HepG2 (cell line): ENCODE measurements around the gene GSDMA. TPM values are rescaled to one million over a fixed set of nuclear protein-coding genes. Genes with fewer than 3 reads are reported as not detected.

Experiments
- ATF6 ChIP-seq: sonication (generic); formaldehyde crosslinking; conservative IDR thresholded peaks from 2 replicates; pipeline ENCODE4 v1.4.0; 2020; ENCODE audit warnings: missing genetic modification reagents
- CAMTA2 ChIP-seq: sonication (generic); formaldehyde crosslinking; IDR thresholded peaks from 2 replicates; pipeline ENCODE4 v1.4.0; 2020; ENCODE audit warnings: mild to moderate bottlenecking, missing genetic modification reagents, borderline replicate concordance
- FLYWCH1 ChIP-seq: sonication (generic); formaldehyde crosslinking; IDR thresholded peaks from 2 replicates; pipeline ENCODE4 v1.8.1; 2023; ENCODE audit warnings: mild to moderate bottlenecking, missing genetic modification reagents
- MEIS2 ChIP-seq: sonication (generic); formaldehyde crosslinking; IDR thresholded peaks from 2 replicates; pipeline ENCODE4 v1.9.0; 2021; ENCODE audit warnings: mild to moderate bottlenecking, missing genetic modification reagents
- RFX1 ChIP-seq: fragments of 450-650 bp; IDR thresholded peaks from 2 replicates; pipeline ENCODE4 v1.6.1; 2017
- RFX3 ChIP-seq: IDR thresholded peaks from 2 replicates; pipeline ENCODE4 v1.6.1; 2016; ENCODE audit warnings: missing biosample characterization, missing genetic modification reagents
- SMC3 ChIP-seq: IDR thresholded peaks from 2 replicates; pipeline ENCODE4 v1.6.1; 2011; ENCODE audit warnings: low read length, improper control_type of control experiment
- ZBTB20 ChIP-seq: sonication (generic); formaldehyde crosslinking; IDR thresholded peaks from 2 replicates; pipeline ENCODE4 v1.8.1; 2023; ENCODE audit warnings: missing genetic modification reagents, low read depth, mild to moderate bottlenecking, borderline replicate concordance
- ZNF574 ChIP-seq: sonication (generic); formaldehyde crosslinking; IDR thresholded peaks from 2 replicates; pipeline ENCODE4 v1.4.0; 2020; ENCODE audit warnings: missing genetic modification reagents
- polyA plus RNA-seq, 8 experiments: library from polyadenylated mRNA; depleted of rRNA in 3 of 8; stranded (reverse) in 7 of 8; unstranded in 1 of 8; fragments of >200 nt; fragmentation: Illumina TruSeq in 4 of 8; extraction: Trizol in 4 of 8; gene quantifications; 2 replicates each; pipeline versions ENCODE4 v1.2.1 to v1.2.3, GENCODE V29; 2011 to 2016; ENCODE audit warnings: low read depth in 4 of 8, missing spikeins in 1 of 8, mixed read lengths in 1 of 8; ENCODE audit not compliant: insufficient read depth in 1 of 8
- total RNA-seq, 5 experiments: library from RNA; depleted of rRNA; stranded (reverse); fragments of >200 nt; fragmentation: Illumina TruSeq; extraction: Trizol; gene quantifications; 2 replicates each; pipeline ENCODE4 v1.2.3, GENCODE V29; 2016; ENCODE audit warnings: low read depth in 1 of 5

The GSDMA gene
- total and polyA plus RNA-seq, 2 of the 13 experiments (the other 11 are each of a cell fraction or from before 2014, with no cell fraction given) = not detected

- TF ChIP-seq ZNF574 (CRISPR knock-in tag) = 0 out of 2 replicates have a peak, but pooled peaks have one; percentile 5
- TF ChIP-seq RFX3 = 0 out of 2 replicates have a peak, but pooled peaks have one; percentile 39
- peak; percentile 47 for TF ChIP-seq RFX1
- 0 out of 2 replicates have a peak, but pooled peaks have one; percentile 34 for TF ChIP-seq FLYWCH1
- no peak for TF ChIP-seq ATF6
- TF ChIP-seq MEIS2 (CRISPR knock-in tag) = peak; percentile 30; the same call in 1 of the 2 replicates
- no peak for TF ChIP-seq SMC3
- 0 out of 2 replicates have a peak, but pooled peaks have one; percentile 22 for TF ChIP-seq ZBTB20 (CRISPR knock-in tag)
- 0 out of 2 replicates have a peak, but pooled peaks have one; percentile 9 for TF ChIP-seq CAMTA2 (CRISPR knock-in tag)
Observed at GRCh38 chr17:39925282-39926134, 37.3 kb upstream of the GSDMA start (continued).
